Right lung (tissue), 5 donors: Measurements from ENCODE around the gene UAP1L1. TPM values are rescaled to one million over a fixed set of nuclear protein-coding genes. Genes with fewer than 3 reads are reported as not detected.
A peak's percentile ranks its signal among the peaks of the same experiment; 100 is the strongest.
"Not testable (repeated sequence)": the region's sequence is repeated elsewhere in the genome, so short reads cannot be mapped to it uniquely, and the experiment has no call there.

ENCODE experiments used
- DNase-seq, 2 donors: peaks; one replicate each; pipeline ENCODE4 v3.0.0-alpha.2; 2013
- polyA plus RNA-seq, 5 donors: library from polyadenylated mRNA; unstranded; fragments of 120-200 nt; gene quantifications; one replicate each; pipeline versions ENCODE4 v1.2.1 to v1.2.3, GENCODE V29; 2013; ENCODE audit warnings: inconsistent platforms in 1 of 5, low replicate concordance in 1 of 5; ENCODE audit not compliant: insufficient read length in 5 of 5, insufficient read depth in 1 of 5

Gene UAP1L1
- polyA plus RNA-seq, 5 donors = 4.6 to 8.4 (median 5.6) TPM

DNA sequence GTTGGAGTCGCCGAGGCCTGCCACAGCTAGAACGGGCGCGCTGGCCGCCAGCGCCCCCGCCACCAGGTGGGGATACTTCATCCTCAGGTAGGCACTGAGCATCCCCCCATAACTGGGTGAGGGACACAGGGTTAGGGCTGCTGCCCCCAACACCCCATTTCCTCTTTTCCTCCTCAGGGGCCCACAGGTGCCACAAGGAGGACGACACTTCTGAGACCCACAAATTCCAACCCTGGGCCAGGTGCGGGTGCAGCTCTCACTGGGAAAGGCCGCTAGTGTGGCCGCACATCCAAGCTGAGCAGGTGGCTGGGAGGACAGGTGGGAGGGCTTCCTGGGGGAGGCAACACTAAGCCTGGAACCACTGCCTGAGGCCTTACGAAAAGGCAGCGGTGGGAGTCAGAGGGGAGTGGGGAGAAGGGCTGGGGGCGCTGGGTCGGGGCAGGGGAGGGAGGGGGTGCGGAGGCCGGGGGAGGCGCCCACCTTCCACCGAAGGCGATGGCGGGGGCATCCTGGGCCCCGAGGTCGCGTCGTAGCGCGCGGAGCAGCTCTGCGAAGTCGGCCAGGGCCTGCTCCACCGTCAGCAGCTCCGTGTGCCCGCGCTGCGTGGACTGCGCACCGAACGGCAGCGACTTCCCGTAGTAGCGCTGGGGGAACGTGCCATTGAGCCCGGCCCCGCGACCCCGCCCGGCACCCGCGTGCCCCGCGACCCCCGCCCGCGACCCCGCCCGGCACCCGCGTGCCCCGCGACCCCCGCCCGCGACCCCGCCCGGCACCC, 36.3 kb downstream of the UAP1L1 start:
- DNase-seq = no peak

DNA sequence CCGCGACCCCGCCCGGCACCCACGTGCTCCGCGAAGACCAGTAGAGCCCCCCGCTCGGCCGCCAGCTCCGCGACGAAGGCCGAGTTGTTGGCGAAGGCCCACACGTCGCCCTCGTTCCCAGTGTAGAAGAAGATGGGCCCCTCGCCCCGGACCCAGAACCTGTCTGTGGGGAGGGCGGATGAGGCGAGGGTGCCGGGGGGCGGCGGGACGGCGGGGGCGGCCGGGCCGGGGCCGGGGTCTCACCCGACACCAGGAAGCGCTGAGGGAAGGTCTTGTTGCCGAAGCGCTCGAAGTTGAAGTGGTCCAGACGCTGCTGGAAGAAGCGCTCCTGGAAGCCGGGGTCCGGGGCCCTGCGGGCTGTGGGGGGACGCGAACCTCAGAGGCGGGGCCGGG, 36.9 kb downstream of the UAP1L1 start:
- no peak for DNase-seq

DNA sequence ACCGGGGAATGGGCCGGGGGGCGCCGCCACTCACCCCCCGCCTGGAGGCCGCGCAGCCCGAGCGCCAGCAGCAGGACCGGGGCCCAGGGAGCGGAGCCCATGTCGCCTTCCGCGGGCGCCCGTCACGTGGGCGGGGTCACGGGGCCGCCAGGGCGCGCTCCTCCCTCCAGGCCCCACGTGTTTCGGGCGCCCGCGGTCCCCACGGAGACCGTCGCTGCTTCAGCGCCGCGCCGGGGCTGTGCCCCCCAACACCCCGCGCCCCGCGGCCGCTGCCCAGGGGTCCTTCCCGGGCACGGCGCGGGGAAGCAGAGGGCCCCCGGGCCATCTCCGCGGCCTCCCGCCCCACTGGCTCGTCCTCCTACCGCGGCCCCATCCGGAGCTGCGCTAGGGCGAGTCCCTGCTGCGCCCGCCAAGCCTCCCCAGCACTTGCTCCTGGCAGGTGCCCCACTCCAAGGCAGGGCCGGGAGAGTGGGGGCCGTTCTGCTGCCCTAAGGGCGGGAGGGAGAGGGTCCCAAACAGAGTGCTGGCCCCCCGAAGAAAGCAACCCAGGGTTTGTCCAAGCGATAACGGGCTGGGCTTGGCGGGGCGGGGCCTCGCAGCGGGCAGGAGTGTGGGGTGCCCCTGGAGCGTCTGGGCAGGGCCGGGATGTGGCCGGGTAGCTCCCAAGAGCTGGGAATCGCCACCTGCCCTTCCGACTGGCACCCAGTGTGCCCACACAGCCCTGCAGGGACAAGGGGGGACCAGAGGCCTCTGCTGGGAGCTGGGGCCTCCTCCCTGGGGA, 37.5 kb downstream of the UAP1L1 start, which contains the start of gene DPP7:
TSS of gene DPP7 (minus strand) at position 121 of the 781 bp plus-strand sequence. CDS start at position 101, 20 bp downstream.
- DNase-seq = peak in 1 of 2 donors; percentile 19

DNA sequence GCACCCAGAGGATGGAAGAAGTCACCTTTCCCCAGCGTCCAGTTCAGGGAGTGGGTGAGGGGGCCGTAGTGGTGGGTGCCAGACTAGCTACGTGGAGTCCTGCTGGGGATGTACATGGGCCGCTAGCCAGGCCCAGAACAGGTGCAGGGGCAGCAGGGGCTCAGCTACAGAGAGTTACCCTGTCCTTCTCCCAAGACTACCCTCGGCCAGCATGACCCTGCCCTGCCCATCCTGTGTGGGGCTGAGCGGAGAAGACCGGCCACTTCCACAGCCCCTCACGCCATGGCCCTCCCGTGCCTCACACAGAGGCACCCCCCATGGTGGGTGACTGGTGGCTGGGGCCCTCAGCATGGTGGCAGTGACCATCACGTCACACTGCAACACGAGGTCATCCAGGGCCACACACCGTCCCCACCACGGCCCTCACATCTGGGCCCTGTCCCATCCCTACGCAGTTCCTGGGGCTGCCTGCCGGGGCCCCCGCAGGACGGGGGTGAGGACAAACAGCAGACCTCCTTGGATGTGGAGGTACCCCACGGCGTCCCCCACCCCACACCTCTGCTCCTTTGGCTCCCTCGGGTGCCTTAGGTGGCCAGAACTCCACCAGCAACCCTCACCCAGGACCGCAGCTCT, 38.2 kb downstream of the UAP1L1 start:
- no peak for DNase-seq

DNA sequence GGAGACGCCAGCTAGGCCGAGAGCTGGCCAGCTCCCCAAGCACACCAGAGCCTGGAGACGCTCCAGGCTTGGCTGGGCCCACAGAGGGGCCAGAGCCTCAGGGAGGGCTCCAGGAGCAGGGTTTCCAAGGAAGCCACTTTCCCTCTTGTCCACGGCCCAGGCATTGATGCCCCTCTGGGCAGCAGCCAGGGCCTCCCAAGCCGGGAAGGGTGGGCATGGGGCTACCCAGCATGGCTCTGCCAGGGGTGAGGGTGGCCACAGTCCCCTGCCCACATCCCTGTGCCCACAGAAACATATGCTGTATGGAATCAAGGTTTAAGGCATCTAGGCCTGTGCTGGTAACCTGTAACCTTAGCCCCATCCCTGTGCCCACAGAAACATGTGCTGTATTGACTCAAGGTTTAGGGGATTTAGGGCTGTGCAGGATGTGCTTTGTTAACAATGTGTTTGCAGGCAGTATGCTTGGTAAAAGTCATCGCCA, 38.8 kb downstream of the UAP1L1 start:
- DNase-seq = no peak

DNA sequence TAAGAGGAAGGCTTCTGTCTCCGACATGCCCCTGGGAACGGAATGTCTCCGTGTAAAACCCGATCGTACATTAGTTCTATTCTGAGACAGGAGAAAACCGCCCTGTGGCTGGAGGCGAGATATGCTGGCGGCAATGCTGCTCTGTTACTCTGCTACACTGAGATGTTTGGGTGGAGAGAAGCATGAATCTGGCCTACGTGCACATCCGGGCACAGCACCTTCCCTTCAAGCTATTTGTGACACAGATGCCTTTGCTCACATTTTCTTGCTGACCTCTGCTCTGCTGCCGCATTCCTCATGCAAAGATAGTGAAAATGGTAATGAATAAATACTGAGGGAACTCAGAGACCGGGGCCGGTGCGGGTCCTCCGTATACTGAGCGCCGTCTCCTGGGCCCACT, 39.4 kb downstream of the UAP1L1 start:
- DNase-seq = no peak

DNA sequence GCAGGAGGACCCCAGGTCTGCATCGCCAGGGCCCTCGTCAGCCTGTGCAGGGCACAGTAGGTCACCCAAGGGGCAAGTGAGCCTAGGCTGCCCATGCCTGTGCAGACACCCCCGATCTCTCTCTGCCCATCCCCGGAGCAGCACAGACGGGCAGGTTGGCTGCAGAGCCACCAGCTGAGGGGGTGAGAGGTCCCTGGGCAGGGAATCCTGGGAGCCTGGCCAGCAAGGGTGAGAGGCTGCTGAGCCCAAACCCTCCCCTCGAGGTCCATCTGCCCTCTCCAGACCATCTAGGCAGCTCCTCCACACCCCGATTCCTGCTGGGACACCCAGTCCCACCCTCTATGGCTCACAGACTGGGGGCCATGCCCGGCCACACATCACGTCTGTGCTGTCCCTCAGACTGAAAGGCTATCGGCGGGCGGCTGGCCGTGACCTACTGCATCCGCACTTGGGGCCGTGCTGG, 40.0 kb downstream of the UAP1L1 start:
- DNase-seq = no peak

DNA sequence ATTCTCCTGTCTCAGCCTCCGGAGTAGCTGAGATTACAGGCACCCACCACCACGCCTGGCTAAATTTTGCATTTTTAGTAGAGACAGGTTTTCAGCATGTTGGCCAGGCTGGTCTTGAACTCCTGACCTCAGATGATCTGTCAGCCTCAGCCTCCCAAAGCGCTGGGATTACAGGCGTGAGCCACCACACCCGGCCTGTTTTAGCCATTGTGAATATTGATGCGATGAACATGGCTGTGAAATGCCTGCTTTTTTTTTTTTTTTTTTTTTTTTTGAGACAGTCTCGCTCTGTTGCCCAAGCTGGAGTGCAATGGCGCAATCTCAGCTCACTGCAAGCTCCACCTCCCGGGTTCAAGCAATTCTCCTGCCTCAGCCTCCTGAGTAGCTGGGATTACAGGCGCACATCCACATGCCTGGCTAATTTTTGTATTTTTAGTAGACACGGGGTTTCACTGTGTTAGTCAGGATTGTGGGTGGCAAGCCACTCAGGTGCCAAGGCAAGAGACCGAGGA, 40.8 kb downstream of the UAP1L1 start:
- DNase-seq = not testable (repeated sequence)

DNA sequence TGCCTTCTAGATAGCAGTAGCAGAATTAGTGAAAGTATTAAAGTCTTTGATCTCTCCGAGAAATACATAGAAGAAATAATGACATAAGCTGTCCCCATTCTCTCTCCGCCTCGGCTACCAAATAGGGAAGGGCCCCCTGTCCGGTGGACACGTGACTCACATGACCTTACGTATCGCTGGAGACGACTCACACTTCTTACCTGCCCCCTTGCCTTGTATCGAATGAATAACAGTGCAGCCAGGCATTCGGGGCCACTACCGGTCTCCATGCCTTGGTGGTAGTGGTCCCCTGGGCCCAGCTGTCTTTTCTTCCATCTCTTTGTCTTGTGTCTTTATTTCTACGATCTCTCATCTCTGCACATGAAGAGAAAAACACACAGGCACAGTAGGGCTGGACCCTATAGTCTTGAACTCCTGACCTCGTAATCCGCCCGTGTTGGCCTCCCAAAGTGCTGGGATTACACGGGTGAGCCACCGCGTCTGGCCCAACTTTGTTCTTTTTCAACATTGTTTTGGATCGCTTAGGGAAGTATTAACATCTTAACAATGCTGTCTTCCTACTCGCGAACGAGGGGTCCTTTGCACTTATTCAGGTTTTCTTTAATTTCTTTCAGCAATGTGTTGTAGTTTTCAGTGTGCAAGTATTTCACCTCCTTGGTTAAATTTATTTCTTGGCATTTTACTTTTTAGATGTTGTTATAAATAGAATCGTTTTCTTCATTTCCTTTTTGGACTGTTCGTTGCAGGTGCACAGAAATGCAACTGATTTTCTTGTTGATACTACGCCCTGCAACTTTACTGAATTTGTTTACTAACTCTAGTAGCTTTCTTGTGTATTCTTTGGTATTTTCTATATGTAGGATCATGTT, 44.8 kb downstream of the UAP1L1 start:
- not testable (repeated sequence) for DNase-seq

DNA sequence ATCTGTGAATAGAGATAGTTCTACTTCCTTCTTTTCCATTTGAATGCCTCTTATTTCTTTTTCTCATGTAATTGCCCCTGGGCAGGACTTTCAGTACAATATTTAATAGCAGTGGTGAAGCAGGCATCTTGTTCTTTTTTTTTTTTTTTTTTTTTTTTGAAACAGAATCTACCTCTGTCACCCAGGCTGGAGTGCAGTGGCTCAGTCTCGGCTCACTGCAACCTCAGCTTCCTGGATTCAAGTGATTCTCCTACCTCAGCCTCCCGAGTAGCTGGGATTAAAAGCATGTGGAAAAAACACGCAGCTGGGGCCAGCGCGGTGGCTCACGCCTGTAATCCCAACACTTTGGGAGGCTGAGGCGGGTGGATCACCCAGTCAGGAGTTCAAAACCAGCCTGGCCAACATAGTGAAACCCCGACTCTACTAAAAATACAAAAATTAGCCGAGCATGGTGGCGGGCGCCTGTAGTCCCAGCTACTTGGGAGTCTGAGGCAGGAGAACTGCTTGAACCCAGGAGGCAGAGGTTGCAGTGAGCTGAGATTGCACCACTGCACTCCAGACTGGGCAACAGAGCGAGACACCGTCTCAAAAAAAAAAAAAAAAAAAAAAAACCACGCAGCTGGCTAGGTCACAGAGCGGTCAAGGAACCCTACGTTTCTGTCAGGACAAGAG, 45.6 kb downstream of the UAP1L1 start:
- DNase-seq = not testable (repeated sequence)

DNA sequence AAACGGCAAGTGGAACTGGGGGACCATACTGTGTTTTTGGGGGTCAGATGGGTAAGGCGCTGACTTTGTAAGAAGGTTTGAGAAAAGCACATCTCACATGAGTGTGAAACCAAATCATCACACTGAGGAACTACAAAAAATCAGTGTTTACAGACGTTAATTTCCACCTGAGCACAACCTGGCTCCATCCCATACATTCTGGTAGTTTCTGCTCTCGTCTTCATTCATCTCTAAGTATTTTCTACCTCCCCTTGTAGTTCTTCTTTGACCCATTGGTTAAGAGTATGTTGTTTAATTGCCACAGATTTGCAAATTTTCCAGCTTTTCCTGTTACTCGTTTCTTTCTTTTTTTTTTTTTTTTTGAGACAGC, 46.1 kb downstream of the UAP1L1 start:
- DNase-seq = no peak

DNA sequence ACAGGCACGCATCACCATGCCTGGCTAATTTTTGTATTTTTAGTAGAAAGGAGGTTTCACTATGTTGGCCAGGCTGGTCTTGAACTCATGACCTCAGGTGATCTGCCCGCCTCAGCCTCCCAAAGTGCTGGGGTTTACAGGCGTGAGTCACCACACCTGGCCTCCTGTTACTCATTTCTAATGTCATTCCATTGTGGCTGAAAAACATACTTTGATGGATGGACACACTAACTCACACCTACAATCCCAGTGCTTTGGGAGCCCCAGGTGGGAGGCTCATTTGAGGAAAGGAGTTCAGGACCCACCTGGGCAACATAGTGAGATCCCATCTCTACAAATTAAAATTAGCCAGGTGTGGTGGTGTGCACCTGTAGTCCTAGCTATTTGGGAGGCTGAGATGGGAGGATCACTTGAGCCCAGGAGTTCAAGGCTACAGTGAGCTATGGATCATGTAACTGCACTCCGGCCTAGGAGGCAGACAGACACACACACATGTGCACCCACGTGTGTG, 46.7 kb downstream of the UAP1L1 start:
- not testable (repeated sequence) for DNase-seq

DNA sequence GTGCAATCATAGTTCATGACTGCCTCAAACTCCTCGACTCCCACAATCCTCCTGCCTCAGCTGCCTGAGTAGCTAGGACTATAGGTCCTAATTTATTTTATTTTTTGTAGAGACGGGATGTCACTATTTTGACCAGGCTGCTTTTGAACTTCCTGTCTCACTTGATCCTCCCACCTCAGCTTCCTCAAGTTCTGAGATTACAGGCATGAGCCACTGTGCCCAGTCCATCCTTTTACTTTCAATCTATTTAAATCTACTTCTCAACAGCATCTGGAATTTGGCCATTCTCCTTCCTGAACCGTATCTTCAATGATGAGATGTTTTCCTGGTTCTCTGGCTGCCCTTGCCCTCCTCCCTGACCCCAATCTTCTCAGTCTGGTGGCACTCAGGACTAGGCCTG, 49.5 kb downstream of the UAP1L1 start:
- no peak for DNase-seq

DNA sequence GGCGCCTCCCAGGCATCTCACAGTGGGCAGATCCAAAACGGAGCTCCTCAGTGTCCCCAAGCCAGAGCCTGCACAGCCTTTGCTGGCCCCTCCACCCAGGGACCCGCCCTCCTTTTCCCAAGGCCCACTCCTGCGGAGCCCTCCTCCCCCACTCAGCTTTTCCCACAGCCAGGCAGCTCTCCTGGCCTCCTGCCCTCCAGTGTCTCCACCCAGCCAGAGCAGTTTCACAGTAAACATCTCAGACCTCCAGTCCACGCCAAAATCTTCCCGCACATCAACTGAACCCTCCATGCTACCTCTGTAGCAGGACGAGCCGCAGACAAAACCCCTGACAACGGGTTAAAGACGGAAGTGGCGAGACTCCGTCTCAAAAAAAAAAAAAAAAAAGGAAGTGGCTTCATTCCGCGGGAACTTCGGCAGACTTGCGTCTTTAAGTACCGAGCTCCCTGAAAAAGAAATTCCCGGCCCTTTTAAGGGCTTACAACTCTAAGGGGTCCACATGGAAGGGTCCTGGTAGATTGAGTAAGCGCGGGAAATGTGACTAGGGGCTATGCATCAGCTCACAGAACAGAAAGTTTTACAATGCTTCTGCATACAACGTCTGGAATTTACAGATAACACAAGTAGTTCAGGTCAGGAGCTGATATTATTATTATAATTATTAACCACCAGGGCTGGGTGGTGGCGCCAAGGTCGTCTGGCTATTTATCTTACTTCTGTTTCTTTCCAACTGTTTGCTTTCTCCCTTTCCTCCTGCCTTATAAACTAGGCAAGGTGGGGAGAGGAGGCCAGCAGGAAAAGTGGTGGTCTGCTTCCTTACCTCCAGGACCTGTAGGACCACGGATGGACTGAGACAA, 50.2 kb downstream of the UAP1L1 start:
- peak in 1 of 2 donors; percentile 32 for DNase-seq

DNA sequence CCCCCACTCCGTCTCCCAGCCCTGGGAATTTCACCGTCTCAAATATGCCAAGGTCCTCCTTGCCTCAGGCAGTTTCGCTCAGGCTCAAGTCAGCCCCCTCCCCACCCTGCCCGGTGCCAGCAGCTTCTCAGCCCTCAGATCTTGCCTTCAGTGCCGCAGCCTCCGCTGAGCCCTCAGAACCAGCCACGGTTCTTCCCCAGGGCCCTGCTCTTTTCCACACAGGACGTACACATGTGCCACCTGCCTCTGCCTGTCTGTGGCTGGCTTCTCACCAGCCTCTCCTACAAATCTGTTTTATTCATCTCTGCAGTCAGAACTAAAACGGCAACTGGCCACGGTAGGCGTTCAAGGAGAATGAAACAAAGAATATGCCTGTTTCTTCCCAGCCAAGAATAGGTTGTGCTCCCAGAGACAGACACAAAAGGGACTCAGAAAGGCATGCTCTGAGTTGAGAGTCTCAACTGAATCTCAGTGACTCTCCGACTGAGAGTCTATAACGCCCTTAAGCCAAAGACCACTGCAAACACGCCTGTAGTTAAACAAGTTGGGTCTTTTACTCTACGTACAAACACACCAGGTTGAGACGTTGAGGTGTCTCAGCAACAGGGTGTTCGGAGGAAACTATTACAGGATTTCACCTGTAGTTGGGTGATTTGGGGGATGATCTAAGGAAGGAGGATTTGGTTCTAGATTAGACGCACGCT, 51.0 kb downstream of the UAP1L1 start:
- peak in 1 of 2 donors; percentile 17 for DNase-seq

DNA sequence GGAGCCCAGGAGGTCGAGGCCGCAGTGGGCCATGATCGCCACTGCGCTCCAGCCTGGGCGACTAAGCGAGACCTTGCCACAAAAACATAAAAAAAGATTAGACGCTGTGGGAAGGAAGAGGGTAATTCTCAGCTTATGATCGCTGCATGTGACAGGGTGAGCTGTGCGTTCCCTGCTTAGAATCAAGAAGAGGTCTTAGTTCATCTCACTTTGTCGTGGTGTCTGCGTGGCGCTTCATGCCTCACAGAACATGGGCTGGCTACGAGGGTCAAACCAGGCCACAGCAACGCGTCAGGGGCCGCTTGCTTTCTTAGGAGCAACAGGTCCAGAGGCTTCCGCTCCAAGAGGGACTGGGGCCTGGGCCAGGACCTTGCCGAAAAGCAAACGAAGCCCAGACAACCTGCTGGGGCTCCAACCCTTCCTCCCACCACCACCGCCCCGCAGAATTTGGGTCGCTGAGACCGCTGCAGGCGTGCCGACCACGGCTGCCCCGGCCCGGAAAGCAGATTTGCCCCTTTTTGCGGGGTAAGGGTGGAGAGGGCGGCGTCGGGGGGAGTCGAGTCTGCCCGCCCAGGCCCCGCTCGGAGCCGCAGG, 51.6 kb downstream of the UAP1L1 start:
- DNase-seq = no peak

DNA sequence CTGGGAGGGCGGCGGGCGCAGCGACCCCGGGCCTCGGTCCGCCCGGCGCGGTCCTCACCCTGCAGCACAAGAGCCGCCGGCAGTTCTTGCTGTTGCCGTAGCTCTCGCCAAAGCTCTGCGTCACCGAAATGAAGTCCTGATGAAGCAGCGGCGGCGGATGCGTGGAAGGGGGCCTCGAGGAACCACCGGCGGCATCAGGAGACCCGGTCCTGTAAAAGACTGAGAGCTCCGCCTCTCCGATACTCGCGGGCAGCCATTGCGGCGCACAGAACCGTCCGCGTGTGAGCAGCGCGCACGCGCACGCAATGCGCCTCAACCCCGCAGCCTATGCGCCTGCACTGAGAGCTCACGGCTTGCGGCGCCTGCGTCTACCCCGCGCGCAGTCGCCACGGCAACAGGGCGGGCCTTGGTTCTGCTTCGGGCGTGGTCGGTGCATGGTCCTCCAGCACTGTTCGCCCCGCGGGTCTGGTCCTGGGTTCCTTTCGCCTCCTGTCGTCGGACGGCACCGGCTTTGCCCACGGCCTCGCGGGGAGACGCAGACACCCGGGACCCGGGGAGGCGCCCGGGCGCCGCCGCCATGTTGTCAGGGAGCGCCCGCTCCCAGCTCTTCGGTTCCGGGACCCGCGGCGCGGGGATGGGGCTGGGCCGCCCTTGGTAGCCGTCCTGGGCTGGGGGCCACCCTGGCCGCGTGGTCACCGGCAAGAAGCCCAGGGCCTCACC, 52.3 kb downstream of the UAP1L1 start:
- peak; percentile 78 to 84 for DNase-seq
